HEK293 (cell line): ENCODE results near the gene TOM1L2.

Experiments
- CTCF ChIA-PET: fragments of 350-600 bp; formaldehyde crosslinking; extraction: SDS; loops from one replicate; lab custom pipeline; 2021; ENCODE audit warnings: antibody characterized with exemption; lab: Yijun Ruan, JAX
- POLR2A ChIA-PET: fragments of 300-600 bp; formaldehyde crosslinking; extraction: SDS; loops from one replicate; lab custom pipeline; 2020; ENCODE audit warnings: antibody characterized with exemption, inconsistent platforms; lab: Yijun Ruan, JAX
- H3K27ac ChIP-seq: fragments of 200-500 bp; sonication (Bioruptor generic); 2 replicates; pipeline ENCODE4 v1.5.1; 2014; ENCODE audit warnings: low read depth, low read length, control low read depth, inconsistent platforms; ENCODE audit errors: extremely low read depth
- H3K36me3 ChIP-seq, 2 experiments: fragments of 200-500 bp in 1 of 2; sonication (Bioruptor generic) in 1 of 2; 1 replicate in 1 of 2; 2 replicates in 1 of 2; pipeline ENCODE4 v1.5.1; 2014 to 2017; ENCODE audit warnings: inconsistent platforms in 2 of 2, low read length in 2 of 2; ENCODE audit not compliant: control insufficient read depth in 2 of 2, insufficient read depth in 1 of 2
- H3K4me1 ChIP-seq: fragments of 200-500 bp; sonication (Bioruptor generic); 2 replicates; pipeline ENCODE4 v1.5.1; 2014; ENCODE audit warnings: mild to moderate bottlenecking, low read length, inconsistent platforms; ENCODE audit not compliant: control insufficient read depth, insufficient read depth
- H3K4me3 ChIP-seq: 2 replicates; pipeline ENCODE4 v1.5.1; 2011; ENCODE audit warnings: low read depth, mild to moderate bottlenecking, control low read depth, low read length, moderate library complexity
- H3K9me3 ChIP-seq: fragments of 200-500 bp; sonication (Bioruptor generic); 2 replicates; pipeline ENCODE4 v1.5.1; 2014; ENCODE audit warnings: low read depth, low read length, inconsistent platforms; ENCODE audit not compliant: control insufficient read depth, insufficient read depth
- GLI4 ChIP-seq: fragments of 450-650 bp; formaldehyde crosslinking; IDR thresholded peaks from 2 replicates; pipeline ENCODE4 v1.5.1; 2016; ENCODE audit warnings: missing biosample characterization, missing genetic modification characterization
- IKZF3 ChIP-seq: fragments of 450-650 bp; IDR thresholded peaks from 2 replicates; pipeline ENCODE4 v1.5.0; 2018; ENCODE audit warnings: missing biosample characterization, mild to moderate bottlenecking, missing genetic modification characterization, moderate library complexity
- KLF8 ChIP-seq: fragments of 450-650 bp; formaldehyde crosslinking; IDR thresholded peaks from 2 replicates; pipeline ENCODE4 v1.5.1; 2016; ENCODE audit warnings: missing biosample characterization, missing genetic modification characterization
- KLF9 ChIP-seq: fragments of 450-650 bp; formaldehyde crosslinking; IDR thresholded peaks from 2 replicates; pipeline ENCODE4 v1.5.1; 2016; ENCODE audit warnings: missing biosample characterization, missing genetic modification characterization, low read depth
- OVOL3 ChIP-seq: fragments of 450-650 bp; formaldehyde crosslinking; IDR thresholded peaks from 2 replicates; pipeline ENCODE4 v1.5.1; 2016; ENCODE audit warnings: missing biosample characterization, missing genetic modification characterization
- ZBTB48 ChIP-seq: fragments of 450-650 bp; formaldehyde crosslinking; IDR thresholded peaks from 2 replicates; pipeline ENCODE4 v1.5.1; 2016; ENCODE audit warnings: missing biosample characterization, missing genetic modification characterization
- ZNF169 ChIP-seq: fragments of 450-650 bp; formaldehyde crosslinking; IDR thresholded peaks from 2 replicates; pipeline ENCODE4 v1.5.1; 2016; ENCODE audit warnings: missing biosample characterization, missing genetic modification characterization
- ZNF211 ChIP-seq: fragments of 450-650 bp; formaldehyde crosslinking; IDR thresholded peaks from 2 replicates; pipeline ENCODE4 v1.5.1; 2016; ENCODE audit warnings: low read depth, missing biosample characterization, missing genetic modification characterization
- ZNF37A ChIP-seq: fragments of 450-650 bp; IDR thresholded peaks from 2 replicates; pipeline ENCODE4 v1.5.1; 2018; ENCODE audit warnings: missing biosample characterization, missing genetic modification characterization
- ZNF530 ChIP-seq: fragments of 450-650 bp; formaldehyde crosslinking; IDR thresholded peaks from 2 replicates; pipeline ENCODE4 v1.5.1; 2016; ENCODE audit warnings: low read depth, missing biosample characterization, missing genetic modification characterization
- ZNF544 ChIP-seq: fragments of 450-650 bp; formaldehyde crosslinking; IDR thresholded peaks from 2 replicates; pipeline ENCODE4 v1.5.0; 2017; ENCODE audit warnings: missing biosample characterization, missing genetic modification characterization
- ZNF555 ChIP-seq: fragments of 450-650 bp; formaldehyde crosslinking; conservative IDR thresholded peaks from 2 replicates; pipeline ENCODE4 v1.5.1; 2017; ENCODE audit warnings: missing biosample characterization, mild to moderate bottlenecking, missing genetic modification characterization, inconsistent platforms
- ZNF660 ChIP-seq: fragments of 450-650 bp; IDR thresholded peaks from 2 replicates; pipeline ENCODE4 v1.5.1; 2018; ENCODE audit warnings: missing biosample characterization, mild to moderate bottlenecking, missing genetic modification characterization
- ZNF707 ChIP-seq: fragments of 450-650 bp; formaldehyde crosslinking; IDR thresholded peaks from 2 replicates; pipeline ENCODE4 v1.5.1; 2016; ENCODE audit warnings: missing biosample characterization, missing genetic modification characterization
- ZNF777 ChIP-seq: fragments of 450-650 bp; formaldehyde crosslinking; IDR thresholded peaks from 2 replicates; pipeline ENCODE4 v1.5.1; 2017; ENCODE audit warnings: missing biosample characterization, missing genetic modification characterization, borderline replicate concordance
- ZSCAN16 ChIP-seq: fragments of 450-650 bp; formaldehyde crosslinking; IDR thresholded peaks from 2 replicates; pipeline ENCODE4 v1.5.1; 2016; ENCODE audit warnings: missing biosample characterization, missing genetic modification characterization
- ZSCAN23 ChIP-seq: fragments of 450-650 bp; formaldehyde crosslinking; IDR thresholded peaks from 2 replicates; pipeline ENCODE4 v1.5.1; 2016; ENCODE audit warnings: missing biosample characterization, missing genetic modification characterization
- TF ChIP-seq, protein P1 (sequence below): fragments of 450-650 bp; formaldehyde crosslinking; IDR thresholded peaks from 2 replicates; pipeline ENCODE4 v1.5.1; 2016; ENCODE audit warnings: missing biosample characterization, missing genetic modification characterization, low read depth
- TF ChIP-seq, protein P2 (sequence below): sonication (generic); formaldehyde crosslinking; IDR thresholded peaks from 2 replicates; pipeline ENCODE4 v1.8.1; 2022; ENCODE audit warnings: mild to moderate bottlenecking, moderate library complexity, missing genetic modification reagents
- TF ChIP-seq, protein P3 (sequence below): fragments of 450-650 bp; formaldehyde crosslinking; IDR thresholded peaks from 2 replicates; pipeline ENCODE4 v1.5.1; 2017; ENCODE audit warnings: missing biosample characterization, missing genetic modification characterization

The TOM1L2 gene

DNA sequence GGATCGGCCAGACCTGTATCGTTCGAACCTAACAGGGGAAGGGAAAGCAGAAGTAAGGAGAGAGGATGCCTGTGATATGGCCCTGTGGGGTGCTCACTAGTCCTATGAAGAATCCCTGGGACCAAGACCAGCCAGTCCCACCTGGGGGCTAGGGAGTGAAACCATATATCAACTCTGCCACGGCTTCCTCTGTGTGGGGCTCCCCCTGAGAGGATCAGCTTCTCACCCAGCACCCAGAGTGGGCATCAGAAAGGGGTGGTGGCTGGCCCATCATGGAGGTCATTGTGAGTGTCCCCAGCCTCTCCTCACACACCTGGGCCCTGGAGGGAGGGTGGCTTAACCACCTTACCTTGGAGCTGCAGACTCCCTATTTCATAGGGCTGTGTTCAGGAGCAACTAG, 105.3 kb downstream of the TOM1L2 start (continued):
- no peak for TF ChIP-seq KLF8
- TF ChIP-seq, protein P1, sequence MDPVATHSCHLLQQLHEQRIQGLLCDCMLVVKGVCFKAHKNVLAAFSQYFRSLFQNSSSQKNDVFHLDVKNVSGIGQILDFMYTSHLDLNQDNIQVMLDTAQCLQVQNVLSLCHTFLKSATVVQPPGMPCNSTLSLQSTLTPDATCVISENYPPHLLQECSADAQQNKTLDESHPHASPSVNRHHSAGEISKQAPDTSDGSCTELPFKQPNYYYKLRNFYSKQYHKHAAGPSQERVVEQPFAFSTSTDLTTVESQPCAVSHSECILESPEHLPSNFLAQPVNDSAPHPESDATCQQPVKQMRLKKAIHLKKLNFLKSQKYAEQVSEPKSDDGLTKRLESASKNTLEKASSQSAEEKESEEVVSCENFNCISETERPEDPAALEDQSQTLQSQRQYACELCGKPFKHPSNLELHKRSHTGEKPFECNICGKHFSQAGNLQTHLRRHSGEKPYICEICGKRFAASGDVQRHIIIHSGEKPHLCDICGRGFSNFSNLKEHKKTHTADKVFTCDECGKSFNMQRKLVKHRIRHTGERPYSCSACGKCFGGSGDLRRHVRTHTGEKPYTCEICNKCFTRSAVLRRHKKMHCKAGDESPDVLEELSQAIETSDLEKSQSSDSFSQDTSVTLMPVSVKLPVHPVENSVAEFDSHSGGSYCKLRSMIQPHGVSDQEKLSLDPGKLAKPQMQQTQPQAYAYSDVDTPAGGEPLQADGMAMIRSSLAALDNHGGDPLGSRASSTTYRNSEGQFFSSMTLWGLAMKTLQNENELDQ (tag by site-specific recombination) = no peak
- TF ChIP-seq ZNF37A = no peak
- TF ChIP-seq ZNF777 (tag by site-specific recombination) = no peak

DNA sequence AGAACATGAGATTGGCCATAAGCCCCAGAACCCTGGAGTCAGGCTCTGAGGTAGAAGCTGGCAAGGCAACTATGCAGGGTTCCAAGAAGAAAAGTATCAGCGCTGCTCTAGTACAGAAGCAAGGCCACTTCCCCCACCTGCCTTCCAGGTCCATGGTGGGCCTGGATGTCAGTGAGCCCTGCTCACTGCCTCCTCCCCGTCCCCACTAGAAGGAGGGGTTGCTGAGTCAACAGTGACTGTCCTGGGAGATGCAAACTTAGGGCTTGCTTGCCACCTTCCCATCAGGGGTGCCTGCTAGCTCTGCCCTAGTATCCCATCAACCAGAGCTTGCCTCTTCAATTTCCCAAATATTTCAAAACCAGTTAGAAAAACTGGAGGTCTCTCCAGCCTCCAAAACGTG, 105.8 kb downstream of the TOM1L2 start:
- no peaks in the 10 kb centered on the region for H3K9me3 ChIP-seq
- H3K36me3 ChIP-seq = peaks cover 0 to 18% of the 10 kb centered on the region in 2 experiments; a peak in 2 of 3 replicates
- TF ChIP-seq ZNF707 (tag by site-specific recombination) (no peak), KLF9 (tag by site-specific recombination) (no peak), ZNF544 (tag by site-specific recombination) (no peak), GLI4 (tag by site-specific recombination) (no peak), OVOL3 (tag by site-specific recombination) (no peak), ZNF660 (tag by site-specific recombination) (no peak), ZSCAN16 (tag by site-specific recombination) (no peak), ZBTB48 (tag by site-specific recombination) (no peak), ZNF530 (no peak), ZNF169 (tag by site-specific recombination) (no peak), ZNF211 (tag by site-specific recombination) (no peak), IKZF3 (tag by site-specific recombination) (no peak)
- TF ChIP-seq, protein P2, sequence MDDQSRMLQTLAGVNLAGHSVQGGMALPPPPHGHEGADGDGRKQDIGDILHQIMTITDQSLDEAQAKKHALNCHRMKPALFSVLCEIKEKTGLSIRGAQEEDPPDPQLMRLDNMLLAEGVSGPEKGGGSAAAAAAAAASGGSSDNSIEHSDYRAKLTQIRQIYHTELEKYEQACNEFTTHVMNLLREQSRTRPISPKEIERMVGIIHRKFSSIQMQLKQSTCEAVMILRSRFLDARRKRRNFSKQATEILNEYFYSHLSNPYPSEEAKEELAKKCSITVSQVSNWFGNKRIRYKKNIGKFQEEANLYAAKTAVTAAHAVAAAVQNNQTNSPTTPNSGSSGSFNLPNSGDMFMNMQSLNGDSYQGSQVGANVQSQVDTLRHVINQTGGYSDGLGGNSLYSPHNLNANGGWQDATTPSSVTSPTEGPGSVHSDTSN = no peak
- no peak overlapping the region for H3K4me3 ChIP-seq
- CTCF ChIA-PET = interaction anchor here (0.8 to 1.9 kb wide), 2 partner anchors 52 to 167 kb away, joined by 3 to 6 read pairs; no protein-coding TSS in a partner anchor
- POLR2A ChIA-PET = no interaction called here
- H3K27ac ChIP-seq = no peak overlapping the region
- no peaks in the 10 kb centered on the region for H3K4me1 ChIP-seq

DNA sequence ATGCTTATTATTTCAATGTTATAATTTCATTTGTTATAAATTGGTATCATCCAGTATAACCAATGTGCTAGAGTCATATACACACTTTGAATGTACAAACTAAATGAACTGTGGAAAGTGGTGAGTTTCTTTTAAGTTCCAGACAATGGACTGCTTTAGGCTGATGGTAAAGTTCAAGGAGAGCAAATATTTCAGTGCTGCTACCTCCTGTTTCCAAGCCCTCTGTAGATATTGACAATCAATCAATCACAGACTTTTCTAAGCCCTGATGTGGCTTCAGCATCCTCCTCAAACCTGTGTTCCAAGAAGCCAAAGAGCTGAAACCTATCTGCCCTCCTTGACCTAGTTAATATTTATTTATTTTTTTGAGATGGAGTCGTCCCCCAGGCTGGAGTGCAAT, 107.2 kb downstream of the TOM1L2 start:
- Histone ChIP-seq H3K27ac (no peak overlapping the region), H3K9me3 (no peaks in the 10 kb centered on the region), H3K4me1 (no peaks in the 10 kb centered on the region), H3K36me3 (peaks cover 0 to 21% of the 10 kb centered on the region in 2 experiments; a peak in 2 of 3 replicates), H3K4me3 (no peak overlapping the region)
- TF ChIP-seq, protein P3, sequence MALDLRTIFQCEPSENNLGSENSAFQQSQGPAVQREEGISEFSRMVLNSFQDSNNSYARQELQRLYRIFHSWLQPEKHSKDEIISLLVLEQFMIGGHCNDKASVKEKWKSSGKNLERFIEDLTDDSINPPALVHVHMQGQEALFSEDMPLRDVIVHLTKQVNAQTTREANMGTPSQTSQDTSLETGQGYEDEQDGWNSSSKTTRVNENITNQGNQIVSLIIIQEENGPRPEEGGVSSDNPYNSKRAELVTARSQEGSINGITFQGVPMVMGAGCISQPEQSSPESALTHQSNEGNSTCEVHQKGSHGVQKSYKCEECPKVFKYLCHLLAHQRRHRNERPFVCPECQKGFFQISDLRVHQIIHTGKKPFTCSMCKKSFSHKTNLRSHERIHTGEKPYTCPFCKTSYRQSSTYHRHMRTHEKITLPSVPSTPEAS (tag by site-specific recombination) = no peak
- TF ChIP-seq ZNF555 (tag by site-specific recombination) (no peak), ZSCAN23 (tag by site-specific recombination) (no peak)
- POLR2A ChIA-PET = interaction anchor here (0.7 kb wide), 1 partner anchor 54 kb away, joined by 3 read pairs; no protein-coding TSS in a partner anchor
- CTCF ChIA-PET = interaction anchor here (0.9 kb wide), 1 partner anchor 53 kb away, joined by 5 read pairs; no protein-coding TSS in a partner anchor
